ENCODE data around the gene SPAG9.
"Not testable (repeated sequence)": the region's sequence is repeated elsewhere in the genome, so short reads cannot be mapped to it uniquely, and the experiment has no call there.

The SPAG9 gene

GRCh38 chr17:51135956-51136355 is 15.3 kb upstream of the SPAG9 start:
- no peak for DNase-seq

- DNase-seq = no peak
These were observed 12.7 kb upstream of the SPAG9 start for GRCh38 chr17:51133365-51133764.

GRCh38 chr17:51132964-51133319 is 12.3 kb upstream of the SPAG9 start:
- DNase-seq = no peak

GRCh38 chr17:51128076-51128475 is 7.4 kb upstream of the SPAG9 start:
- no peak for DNase-seq

GRCh38 chr17:51124640-51125503 is 4.2 kb upstream of the SPAG9 start:
- no peak for DNase-seq

- DNase-seq = not testable (repeated sequence)
These were observed 1.9 kb upstream of the SPAG9 start for GRCh38 chr17:51122473-51123115.

GRCh38 chr17:51121620-51122472 is 1.2 kb upstream of the SPAG9 start:
- DNase-seq = peak; percentile 33

- no peak for DNase-seq
These were observed 320 bp downstream of the SPAG9 start for GRCh38 chr17:51120357-51120738.

- DNase-seq = peak; percentile 29
These were observed 982 bp downstream of the SPAG9 start for GRCh38 chr17:51119415-51120356.

GRCh38 chr17:51118330-51119195 is 2.1 kb downstream of the SPAG9 start:
- DNase-seq = peak; percentile 57

- no peak for DNase-seq
These were observed 5.5 kb downstream of the SPAG9 start for GRCh38 chr17:51115179-51115578.

GRCh38 chr17:51112303-51113222 is 8.1 kb downstream of the SPAG9 start:
- not testable (repeated sequence) for DNase-seq

GRCh38 chr17:51107778-51108177 is 12.9 kb downstream of the SPAG9 start:
- DNase-seq = no peak

GRCh38 chr17:51103451-51103850 is 17.2 kb downstream of the SPAG9 start:
- DNase-seq = no peak

- no peak for DNase-seq
These were observed 17.6 kb downstream of the SPAG9 start for GRCh38 chr17:51103050-51103449.

GRCh38 chr17:51097708-51098446 is 22.8 kb downstream of the SPAG9 start:
- no peak for DNase-seq

- no peak for DNase-seq
These were observed 29.0 kb downstream of the SPAG9 start for GRCh38 chr17:51091635-51092034.

- DNase-seq = not testable (repeated sequence)
These were observed 31.8 kb downstream of the SPAG9 start for GRCh38 chr17:51088868-51089267.

- DNase-seq = no peak
These were observed 32.4 kb downstream of the SPAG9 start for GRCh38 chr17:51088287-51088686.
